Transverse colon (tissue), 4 donors: ENCODE data around the gene EPHA4.

Experiments used
- POLR2AphosphoS5 ChIP-seq, 3 donors: sonication (generic); formaldehyde crosslinking; IDR thresholded peaks; one replicate each; pipeline ENCODE4 v1.6.1; 2016; ENCODE audit warnings: antibody characterized with exemption in 3 of 3
- TF ChIP-seq, protein P1 (sequence below), 5 experiments: fragments of 200-600 bp in 3 of 5; fragments of 450-650 bp in 2 of 5; sonication (generic) in 3 of 5; IDR thresholded peaks; 1 replicate in 2 of 5; 2 replicates in 3 of 5; pipeline ENCODE4 v1.5.1; 2016 to 2017; ENCODE audit warnings: antibody characterized with exemption in 5 of 5, inconsistent platforms in 3 of 5, mild to moderate bottlenecking in 2 of 5, moderate library complexity in 1 of 5

DNA sequence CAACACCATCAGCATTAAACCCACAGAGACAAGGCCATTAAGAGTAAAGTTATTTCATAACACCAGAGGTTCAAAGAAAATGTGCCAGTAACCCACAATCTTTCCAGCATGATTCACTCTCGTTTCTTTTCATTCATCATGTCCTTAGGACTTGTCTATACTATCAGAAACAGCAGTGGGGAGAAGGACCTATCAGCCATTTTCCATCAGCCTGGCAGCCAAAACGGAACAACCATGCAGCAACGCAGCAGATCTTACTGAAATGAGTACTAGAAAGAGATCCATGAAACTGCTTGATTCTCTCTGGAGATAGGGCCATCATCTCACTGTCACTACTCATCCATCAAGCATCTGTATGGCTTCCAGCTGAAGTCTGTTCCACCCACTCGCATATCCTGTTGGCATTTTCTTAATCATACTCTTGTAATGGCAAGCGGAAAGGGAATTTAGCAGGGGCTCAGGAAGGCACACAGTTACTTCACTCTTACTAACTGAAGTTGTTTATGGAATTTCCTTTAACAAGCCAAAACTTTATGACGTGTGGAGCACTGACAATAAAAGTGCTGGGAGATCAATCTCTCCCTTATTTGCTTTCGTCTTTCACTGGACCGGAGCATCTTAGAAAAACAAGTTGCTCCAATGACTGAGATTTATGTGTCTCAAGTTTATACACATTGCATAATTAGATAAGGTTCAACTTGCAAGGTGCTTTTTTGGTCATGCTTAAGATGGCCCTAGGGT, 69.7 kb downstream of the EPHA4 start:
- no peak for TF ChIP-seq POLR2AphosphoS5 (IDR thresholded peaks at IDR 0.05)
- TF ChIP-seq, protein P1, sequence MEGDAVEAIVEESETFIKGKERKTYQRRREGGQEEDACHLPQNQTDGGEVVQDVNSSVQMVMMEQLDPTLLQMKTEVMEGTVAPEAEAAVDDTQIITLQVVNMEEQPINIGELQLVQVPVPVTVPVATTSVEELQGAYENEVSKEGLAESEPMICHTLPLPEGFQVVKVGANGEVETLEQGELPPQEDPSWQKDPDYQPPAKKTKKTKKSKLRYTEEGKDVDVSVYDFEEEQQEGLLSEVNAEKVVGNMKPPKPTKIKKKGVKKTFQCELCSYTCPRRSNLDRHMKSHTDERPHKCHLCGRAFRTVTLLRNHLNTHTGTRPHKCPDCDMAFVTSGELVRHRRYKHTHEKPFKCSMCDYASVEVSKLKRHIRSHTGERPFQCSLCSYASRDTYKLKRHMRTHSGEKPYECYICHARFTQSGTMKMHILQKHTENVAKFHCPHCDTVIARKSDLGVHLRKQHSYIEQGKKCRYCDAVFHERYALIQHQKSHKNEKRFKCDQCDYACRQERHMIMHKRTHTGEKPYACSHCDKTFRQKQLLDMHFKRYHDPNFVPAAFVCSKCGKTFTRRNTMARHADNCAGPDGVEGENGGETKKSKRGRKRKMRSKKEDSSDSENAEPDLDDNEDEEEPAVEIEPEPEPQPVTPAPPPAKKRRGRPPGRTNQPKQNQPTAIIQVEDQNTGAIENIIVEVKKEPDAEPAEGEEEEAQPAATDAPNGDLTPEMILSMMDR (IDR thresholded peaks at IDR 0.05): no peak
